K562 (cell line): ENCODE measurements around the gene GRIA1. TPM values are rescaled to one million over a fixed set of nuclear protein-coding genes. Genes with fewer than 3 reads are reported as not detected.
A peak's percentile ranks its signal among the peaks of the same experiment; 100 is the strongest.

Experiments used
- ARID1B ChIP-seq: fragments of 450-650 bp; IDR thresholded peaks from 2 replicates; pipeline ENCODE4 v1.6.1; 2016; ENCODE audit warnings: antibody characterized with exemption, mild to moderate bottlenecking, inconsistent platforms
- BRD4 ChIP-seq: fragments of 200-600 bp; sonication (generic); IDR thresholded peaks from 2 replicates; pipeline ENCODE4 v1.6.1; 2017; ENCODE audit warnings: inconsistent platforms
- CBFA2T3 ChIP-seq: fragments of 450-650 bp; IDR thresholded peaks from 2 replicates; pipeline ENCODE4 v1.6.1; 2017
- CEBPG ChIP-seq, 3 experiments: fragments of 200-800 bp in 1 of 3; sonication (Bioruptor generic) in 1 of 3; sonication (generic) in 1 of 3; formaldehyde crosslinking in 1 of 3; IDR thresholded peaks in 2 of 3; conservative IDR thresholded peaks in 1 of 3; 2 replicates each; pipeline versions ENCODE4 v1.6.1 to v1.8.0; 2016 to 2022; ENCODE audit warnings: missing compliant biosample characterization in 2 of 3, missing genetic modification characterization in 2 of 3, mild to moderate bottlenecking in 1 of 3, missing genetic modification reagents in 1 of 3
- HMG20A ChIP-seq: fragments of 450-650 bp; formaldehyde crosslinking; conservative IDR thresholded peaks from 2 replicates; pipeline ENCODE4 v1.4.0; 2020; ENCODE audit warnings: mild to moderate bottlenecking, mixed read lengths
- NBN ChIP-seq: fragments of 450-650 bp; IDR thresholded peaks from 2 replicates; pipeline ENCODE4 v1.6.1; 2016; ENCODE audit warnings: low read depth, mild to moderate bottlenecking
- NCOA4 ChIP-seq: fragments of 450-650 bp; IDR thresholded peaks from 2 replicates; pipeline ENCODE4 v1.6.1; 2018; ENCODE audit warnings: mild to moderate bottlenecking; ENCODE audit not compliant: partially characterized antibody
- NCOR1 ChIP-seq: fragments of 450-650 bp; IDR thresholded peaks from 2 replicates; pipeline ENCODE4 v1.6.1; 2016; ENCODE audit warnings: mild to moderate bottlenecking, moderate library complexity
- POLR3G ChIP-seq: IDR thresholded peaks from 2 replicates; pipeline ENCODE4 v1.6.1; 2011; ENCODE audit not compliant: insufficient read length, insufficient replicate concordance; ENCODE audit errors: extremely low read depth
- RAD51 ChIP-seq: fragments of 450-650 bp; IDR thresholded peaks from 2 replicates; pipeline ENCODE4 v1.7.1; 2016; ENCODE audit warnings: low read depth, mild to moderate bottlenecking, borderline replicate concordance
- SMARCA4 ChIP-seq: fragments of 450-650 bp; IDR thresholded peaks from 2 replicates; pipeline ENCODE4 v1.6.1; 2016
- SMARCA5 ChIP-seq: fragments of 450-650 bp; IDR thresholded peaks from 2 replicates; pipeline ENCODE4 v1.6.1; 2016
- SP2 ChIP-seq: IDR thresholded peaks from 2 replicates; pipeline ENCODE4 v1.6.1; 2011; ENCODE audit warnings: mild to moderate bottlenecking, low read depth, low read length, moderate library complexity; ENCODE audit not compliant: poor library complexity, severe bottlenecking; ENCODE audit errors: extremely low read depth
- TCFL5 ChIP-seq: fragments of 250-450 bp; sonication (Bioruptor Pico); conservative IDR thresholded peaks from 2 replicates; pipeline ENCODE4 v1.6.1; 2021; ENCODE audit warnings: mild to moderate bottlenecking, moderate library complexity, matching md5 sums
- ZNF140 ChIP-seq: fragments of 250-450 bp; sonication (Bioruptor Pico); IDR thresholded peaks from 2 replicates; pipeline ENCODE4 v1.8.0; 2021; ENCODE audit warnings: moderate library complexity, mild to moderate bottlenecking, inconsistent platforms
- ZNF584 ChIP-seq: fragments of 200-800 bp; sonication (Bioruptor generic); IDR thresholded peaks from 2 replicates; pipeline ENCODE4 v1.6.1; 2016; ENCODE audit warnings: low read depth, mild to moderate bottlenecking, missing genetic modification characterization, missing compliant biosample characterization
- ZSCAN32 ChIP-seq: fragments of 450-650 bp; formaldehyde crosslinking; IDR thresholded peaks from 2 replicates; pipeline ENCODE4 v1.4.0; 2020; ENCODE audit warnings: mild to moderate bottlenecking, moderate library complexity
- polyA plus RNA-seq, 8 experiments: library from polyadenylated mRNA; depleted of rRNA in 4 of 8; stranded (reverse) in 5 of 8; unstranded in 3 of 8; fragments of >200 nt; fragmentation: Nextera tagmentation in 2 of 8; fragmentation: Illumina TruSeq in 1 of 8; extraction: Ambion mirVana in 2 of 8; extraction: Trizol in 1 of 8; gene quantifications; 2 replicates each; pipeline versions ENCODE4 v1.2.1 to v1.2.3, GENCODE V29; 2011 to 2014; ENCODE audit warnings: inconsistent platforms in 1 of 8, missing spikeins in 1 of 8
- total RNA-seq, 7 experiments: library from RNA; depleted of rRNA in 6 of 7; stranded (reverse); fragments of >200 nt in 6 of 7; fragmentation: Illumina TruSeq in 2 of 7; extraction: Trizol in 2 of 7; gene quantifications; 2 replicates each; pipeline versions ENCODE4 v1.2.1 to v1.2.3, GENCODE V29; 2011 to 2021; ENCODE audit warnings: low replicate concordance in 1 of 7
- TF ChIP-seq, protein P1 (sequence below), 2 experiments: fragments of 450-650 bp; IDR thresholded peaks; 2 replicates each; pipeline ENCODE4 v1.6.1; 2018; ENCODE audit warnings: mild to moderate bottlenecking in 2 of 2, low read depth in 1 of 2; ENCODE audit not compliant: partially characterized antibody in 2 of 2
- TF ChIP-seq, protein P2 (sequence below): IDR thresholded peaks from 3 replicates; pipeline ENCODE4 v1.6.1; 2011; ENCODE audit warnings: borderline replicate concordance, mild to moderate bottlenecking; ENCODE audit not compliant: insufficient read length, insufficient read depth
- TF ChIP-seq, protein P3 (sequence below), 2 experiments: fragments of 450-650 bp; IDR thresholded peaks; 2 replicates each; pipeline ENCODE4 v1.6.1; 2016
- TF ChIP-seq, protein P4 (sequence below): sonication (generic); formaldehyde crosslinking; IDR thresholded peaks from 2 replicates; pipeline ENCODE4 v1.8.1; 2022; ENCODE audit warnings: missing genetic modification reagents

GRIA1 gene
- total and polyA plus RNA-seq, 9 of the 15 experiments (the other 6 are each of a cell fraction or from before 2014, with no cell fraction given), result not detected

DNA sequence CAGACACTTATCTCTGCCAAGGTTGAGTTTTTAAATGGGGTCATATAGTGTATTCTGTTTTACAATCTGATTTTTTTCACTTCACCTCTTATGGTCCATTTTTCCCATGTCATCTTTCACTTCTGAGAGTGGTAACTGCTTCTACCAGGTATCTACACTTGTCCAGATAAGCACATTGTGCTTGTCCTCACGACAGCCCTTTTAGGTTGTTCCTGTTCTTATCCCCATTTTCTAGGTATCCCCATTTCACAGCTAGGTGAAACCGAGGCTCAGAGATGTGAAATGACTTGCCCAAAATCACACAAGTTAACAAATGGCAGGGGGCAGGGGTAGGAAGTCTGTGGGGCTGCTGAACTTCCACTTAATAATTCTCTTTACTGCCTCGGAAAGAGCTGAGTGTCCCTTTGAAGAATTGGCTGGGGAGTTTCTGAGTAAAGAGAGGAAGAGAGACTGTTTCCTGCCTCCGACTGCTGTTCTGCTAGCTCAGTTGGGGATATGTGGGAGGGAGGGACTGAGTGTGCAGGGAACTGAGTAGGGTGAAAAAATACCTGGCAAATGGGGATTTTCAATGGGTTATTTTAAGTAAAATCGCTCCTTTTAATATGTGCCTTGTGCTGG, 255.4 kb downstream of the GRIA1 start (continued):
- TF ChIP-seq, protein P1, sequence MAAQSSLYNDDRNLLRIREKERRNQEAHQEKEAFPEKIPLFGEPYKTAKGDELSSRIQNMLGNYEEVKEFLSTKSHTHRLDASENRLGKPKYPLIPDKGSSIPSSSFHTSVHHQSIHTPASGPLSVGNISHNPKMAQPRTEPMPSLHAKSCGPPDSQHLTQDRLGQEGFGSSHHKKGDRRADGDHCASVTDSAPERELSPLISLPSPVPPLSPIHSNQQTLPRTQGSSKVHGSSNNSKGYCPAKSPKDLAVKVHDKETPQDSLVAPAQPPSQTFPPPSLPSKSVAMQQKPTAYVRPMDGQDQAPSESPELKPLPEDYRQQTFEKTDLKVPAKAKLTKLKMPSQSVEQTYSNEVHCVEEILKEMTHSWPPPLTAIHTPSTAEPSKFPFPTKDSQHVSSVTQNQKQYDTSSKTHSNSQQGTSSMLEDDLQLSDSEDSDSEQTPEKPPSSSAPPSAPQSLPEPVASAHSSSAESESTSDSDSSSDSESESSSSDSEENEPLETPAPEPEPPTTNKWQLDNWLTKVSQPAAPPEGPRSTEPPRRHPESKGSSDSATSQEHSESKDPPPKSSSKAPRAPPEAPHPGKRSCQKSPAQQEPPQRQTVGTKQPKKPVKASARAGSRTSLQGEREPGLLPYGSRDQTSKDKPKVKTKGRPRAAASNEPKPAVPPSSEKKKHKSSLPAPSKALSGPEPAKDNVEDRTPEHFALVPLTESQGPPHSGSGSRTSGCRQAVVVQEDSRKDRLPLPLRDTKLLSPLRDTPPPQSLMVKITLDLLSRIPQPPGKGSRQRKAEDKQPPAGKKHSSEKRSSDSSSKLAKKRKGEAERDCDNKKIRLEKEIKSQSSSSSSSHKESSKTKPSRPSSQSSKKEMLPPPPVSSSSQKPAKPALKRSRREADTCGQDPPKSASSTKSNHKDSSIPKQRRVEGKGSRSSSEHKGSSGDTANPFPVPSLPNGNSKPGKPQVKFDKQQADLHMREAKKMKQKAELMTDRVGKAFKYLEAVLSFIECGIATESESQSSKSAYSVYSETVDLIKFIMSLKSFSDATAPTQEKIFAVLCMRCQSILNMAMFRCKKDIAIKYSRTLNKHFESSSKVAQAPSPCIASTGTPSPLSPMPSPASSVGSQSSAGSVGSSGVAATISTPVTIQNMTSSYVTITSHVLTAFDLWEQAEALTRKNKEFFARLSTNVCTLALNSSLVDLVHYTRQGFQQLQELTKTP (IDR thresholded peaks at IDR 0.05; ENCODE audit: low read depth in 1 of 2, partially characterized antibody in 2 of 2), result no peak
- TF ChIP-seq, protein P2, sequence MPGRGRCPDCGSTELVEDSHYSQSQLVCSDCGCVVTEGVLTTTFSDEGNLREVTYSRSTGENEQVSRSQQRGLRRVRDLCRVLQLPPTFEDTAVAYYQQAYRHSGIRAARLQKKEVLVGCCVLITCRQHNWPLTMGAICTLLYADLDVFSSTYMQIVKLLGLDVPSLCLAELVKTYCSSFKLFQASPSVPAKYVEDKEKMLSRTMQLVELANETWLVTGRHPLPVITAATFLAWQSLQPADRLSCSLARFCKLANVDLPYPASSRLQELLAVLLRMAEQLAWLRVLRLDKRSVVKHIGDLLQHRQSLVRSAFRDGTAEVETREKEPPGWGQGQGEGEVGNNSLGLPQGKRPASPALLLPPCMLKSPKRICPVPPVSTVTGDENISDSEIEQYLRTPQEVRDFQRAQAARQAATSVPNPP, result no peak
- TF ChIP-seq ZNF584 (CRISPR knock-in tag) (no peak), CBFA2T3 (peak; percentile 72), ARID1B (peak; percentile 62), HMG20A (CRISPR knock-in tag) (no peak), POLR3G (no peak), NCOR1 (0 out of 2 replicates have a peak, but pooled peaks have one; percentile 8), ZNF140 (CRISPR knock-in tag) (no peak), SMARCA5 (peak; percentile 60; the same call in 1 of the 2 replicates), TCFL5 (CRISPR knock-in tag) (no peak), CEBPG (CRISPR knock-in tag; IDR thresholded peaks at IDR 0.05) (no peak), CEBPG (tag; conservative IDR thresholded peaks at IDR 0.05 in 1 of 2, IDR thresholded peaks at IDR 0.05 in 1 of 2) (no peak), SMARCA4 (peak; percentile 16; the same call in 1 of the 2 replicates), SP2 (no peak), NCOA4 (peak; percentile 37), ZSCAN32 (CRISPR knock-in tag) (no peak), BRD4 (no peak), NBN (no peak), RAD51 (no peak)
- TF ChIP-seq, protein P3, sequence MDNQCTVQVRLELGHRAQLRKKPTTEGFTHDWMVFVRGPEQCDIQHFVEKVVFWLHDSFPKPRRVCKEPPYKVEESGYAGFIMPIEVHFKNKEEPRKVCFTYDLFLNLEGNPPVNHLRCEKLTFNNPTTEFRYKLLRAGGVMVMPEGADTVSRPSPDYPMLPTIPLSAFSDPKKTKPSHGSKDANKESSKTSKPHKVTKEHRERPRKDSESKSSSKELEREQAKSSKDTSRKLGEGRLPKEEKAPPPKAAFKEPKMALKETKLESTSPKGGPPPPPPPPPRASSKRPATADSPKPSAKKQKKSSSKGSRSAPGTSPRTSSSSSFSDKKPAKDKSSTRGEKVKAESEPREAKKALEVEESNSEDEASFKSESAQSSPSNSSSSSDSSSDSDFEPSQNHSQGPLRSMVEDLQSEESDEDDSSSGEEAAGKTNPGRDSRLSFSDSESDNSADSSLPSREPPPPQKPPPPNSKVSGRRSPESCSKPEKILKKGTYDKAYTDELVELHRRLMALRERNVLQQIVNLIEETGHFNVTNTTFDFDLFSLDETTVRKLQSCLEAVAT (IDR thresholded peaks at IDR 0.05), result no peak
- TF ChIP-seq, protein P4, sequence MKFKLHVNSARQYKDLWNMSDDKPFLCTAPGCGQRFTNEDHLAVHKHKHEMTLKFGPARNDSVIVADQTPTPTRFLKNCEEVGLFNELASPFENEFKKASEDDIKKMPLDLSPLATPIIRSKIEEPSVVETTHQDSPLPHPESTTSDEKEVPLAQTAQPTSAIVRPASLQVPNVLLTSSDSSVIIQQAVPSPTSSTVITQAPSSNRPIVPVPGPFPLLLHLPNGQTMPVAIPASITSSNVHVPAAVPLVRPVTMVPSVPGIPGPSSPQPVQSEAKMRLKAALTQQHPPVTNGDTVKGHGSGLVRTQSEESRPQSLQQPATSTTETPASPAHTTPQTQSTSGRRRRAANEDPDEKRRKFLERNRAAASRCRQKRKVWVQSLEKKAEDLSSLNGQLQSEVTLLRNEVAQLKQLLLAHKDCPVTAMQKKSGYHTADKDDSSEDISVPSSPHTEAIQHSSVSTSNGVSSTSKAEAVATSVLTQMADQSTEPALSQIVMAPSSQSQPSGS (CRISPR knock-in tag), result no peak
